Naive thymus-derived CD4-positive, alpha-beta T cell (primary cell): Measurements from ENCODE around the gene CCL13. TPM values are rescaled to one million over a fixed set of nuclear protein-coding genes. Genes with fewer than 3 reads are reported as not detected.
"Not testable (repeated sequence)": the region's sequence is repeated elsewhere in the genome, so short reads cannot be mapped to it uniquely, and the experiment has no call there.

Experiments used
- ATAC-seq: fragments of 150-1000 bp; cut with Tn5 transposase; 2 replicates; pipeline ENCODE4 v1.10.0; 2021; ENCODE audit warnings: mild to moderate bottlenecking, moderate library complexity
- CTCF ChIA-PET: fragments of 350-600 bp; sonication (Branson Sonifier 250); formaldehyde crosslinking; loops from one replicate; lab custom pipeline; 2021; ENCODE audit warnings: antibody characterized with exemption; lab: Charles Lee
- POLR2A ChIA-PET: fragments of 350-600 bp; sonication (Branson Sonifier 250); formaldehyde crosslinking; loops from one replicate; lab custom pipeline; 2021; ENCODE audit warnings: antibody characterized with exemption, inconsistent platforms; lab: Charles Lee
- DNase-seq, 9 donors: peaks; one replicate each; pipeline versions ENCODE4 v3.0.0 to v3.0.0-alpha.2; 2020 to 2022; ENCODE audit warnings: mixed read lengths in 1 of 9
- H3K27ac ChIP-seq: one replicate; pipeline ENCODE4 v1.7.0; 2013; ENCODE audit warnings: mild to moderate bottlenecking, low read depth, low read length, moderate library complexity
- H3K27me3 ChIP-seq, 2 donors: one replicate each; pipeline ENCODE4 v1.7.0; 2013; ENCODE audit warnings: low read length in 2 of 2, mild to moderate bottlenecking in 2 of 2, moderate library complexity in 2 of 2; ENCODE audit not compliant: control insufficient read depth in 2 of 2, insufficient read depth in 2 of 2
- H3K36me3 ChIP-seq, 3 experiments: 1 replicate in 2 of 3; 2 replicates in 1 of 3; pipeline ENCODE4 v1.7.0; 2013; ENCODE audit warnings: low read length in 3 of 3, mild to moderate bottlenecking in 3 of 3, moderate library complexity in 1 of 3; ENCODE audit not compliant: insufficient read depth in 3 of 3, control insufficient read depth in 2 of 3
- H3K4me1 ChIP-seq, 2 donors: one replicate each; pipeline ENCODE4 v1.7.0; 2013; ENCODE audit warnings: low read length in 2 of 2, mild to moderate bottlenecking in 2 of 2, moderate library complexity in 1 of 2; ENCODE audit not compliant: control insufficient read depth in 2 of 2, insufficient read depth in 2 of 2
- H3K4me3 ChIP-seq: 2 replicates; pipeline ENCODE4 v1.7.0; 2013; ENCODE audit warnings: mild to moderate bottlenecking, low read length
- H3K9me3 ChIP-seq, 3 experiments: 1 replicate in 2 of 3; 2 replicates in 1 of 3; pipeline ENCODE4 v1.7.0; 2013; ENCODE audit warnings: low read length in 3 of 3; ENCODE audit not compliant: control insufficient read depth in 2 of 3
- H3K27ac Mint-ChIP-seq, 9 donors: one replicate each; pipeline ENCODE4 v1.8.0; 2020 to 2022; ENCODE audit warnings: mixed read lengths in 9 of 9, mild to moderate bottlenecking in 8 of 9, moderate library complexity in 5 of 9, inconsistent platforms in 2 of 9
- H3K27me3 Mint-ChIP-seq, 5 donors: one replicate each; pipeline ENCODE4 v1.8.0; 2021 to 2022; ENCODE audit warnings: mixed read lengths in 5 of 5, mild to moderate bottlenecking in 1 of 5
- H3K36me3 Mint-ChIP-seq, 5 donors: one replicate each; pipeline ENCODE4 v1.8.0; 2020 to 2022; ENCODE audit warnings: mixed read lengths in 5 of 5, mild to moderate bottlenecking in 3 of 5, inconsistent platforms in 1 of 5
- H3K4me1 Mint-ChIP-seq, 7 donors: one replicate each; pipeline ENCODE4 v1.8.0; 2020 to 2022; ENCODE audit warnings: mixed read lengths in 7 of 7, mild to moderate bottlenecking in 3 of 7, inconsistent platforms in 1 of 7
- H3K4me3 Mint-ChIP-seq, 10 donors: one replicate each; pipeline ENCODE4 v1.8.0; 2020 to 2022; ENCODE audit warnings: mild to moderate bottlenecking in 10 of 10, mixed read lengths in 10 of 10, moderate library complexity in 6 of 10, inconsistent platforms in 2 of 10
- H3K9me3 Mint-ChIP-seq, 11 donors: one replicate each; pipeline ENCODE4 v1.8.0; 2020 to 2022; ENCODE audit warnings: mixed read lengths in 11 of 11, mild to moderate bottlenecking in 4 of 11, inconsistent platforms in 1 of 11, moderate library complexity in 1 of 11
- intact Hi-C, 2 donors: fragments of 100-400 bp; cut with micrococcal nuclease; formaldehyde crosslinking; loops; one replicate each; pipeline ENCODE4 v1.15.1; 2023
- polyA plus RNA-seq, 2 donors: library from polyadenylated mRNA; unstranded; fragments of 300-500 nt; fragmentation: Illumina TruSeq; gene quantifications; one replicate each; pipeline ENCODE4 v1.2.3, GENCODE V29; 2021
- total RNA-seq, 6 experiments: library from RNA in 5 of 6; stranded (reverse) in 5 of 6; gene quantifications; 1 replicate in 5 of 6; 2 replicates in 1 of 6; pipeline ENCODE4 v1.2.3 and lab custom pipeline; 2021 to 2026

CCL13 gene
- total and polyA plus RNA-seq, 7 experiments from 2014 or later = not detected

DNA sequence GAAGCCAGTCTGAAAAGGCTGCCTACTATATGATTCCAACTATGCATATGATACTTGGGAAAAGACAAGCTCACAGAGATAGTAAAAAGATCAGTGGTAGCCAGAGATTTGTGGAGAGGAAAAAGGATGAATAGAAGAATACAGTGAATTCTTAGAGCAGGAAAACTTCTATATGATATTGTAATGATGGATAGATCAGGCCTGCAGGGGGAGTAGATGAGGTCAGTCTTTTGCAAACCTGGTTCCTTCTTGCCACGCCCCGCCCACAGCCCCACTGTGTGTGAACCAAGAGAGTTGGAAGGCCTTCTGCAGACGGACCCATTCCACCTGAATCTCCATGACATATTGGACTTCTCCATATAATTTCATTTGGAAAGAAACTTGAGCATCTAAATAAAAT lies 37.8 kb upstream of the CCL13 start:
- intact Hi-C loops = no loop called here
- Histone ChIP-seq H3K27ac (no peak overlapping the region), H3K4me3 (no peak overlapping the region), H3K27me3 (no peaks in the 10 kb centered on the region), H3K9me3 (no peaks in the 10 kb centered on the region), H3K36me3 (no peaks in the 10 kb centered on the region), H3K4me1 (no peaks in the 10 kb centered on the region)
- Mint-ChIP-seq H3K36me3 (no peaks in the 10 kb centered on the region), H3K27me3 (peaks cover 8 to 31% (median 17%) of the 10 kb centered on the region in 5 donors), H3K4me1 (peaks cover 0 to 2% (median 0%) of the 10 kb centered on the region in 7 donors), H3K27ac (no peak overlapping the region), H3K4me3 (no peak overlapping the region), H3K9me3 (peaks cover 0 to 7% (median 0%) of the 10 kb centered on the region in 11 donors)
- CTCF ChIA-PET = no interaction called here
- ATAC-seq = no peak
- POLR2A ChIA-PET = no interaction called here
- DNase-seq = no peak

DNA sequence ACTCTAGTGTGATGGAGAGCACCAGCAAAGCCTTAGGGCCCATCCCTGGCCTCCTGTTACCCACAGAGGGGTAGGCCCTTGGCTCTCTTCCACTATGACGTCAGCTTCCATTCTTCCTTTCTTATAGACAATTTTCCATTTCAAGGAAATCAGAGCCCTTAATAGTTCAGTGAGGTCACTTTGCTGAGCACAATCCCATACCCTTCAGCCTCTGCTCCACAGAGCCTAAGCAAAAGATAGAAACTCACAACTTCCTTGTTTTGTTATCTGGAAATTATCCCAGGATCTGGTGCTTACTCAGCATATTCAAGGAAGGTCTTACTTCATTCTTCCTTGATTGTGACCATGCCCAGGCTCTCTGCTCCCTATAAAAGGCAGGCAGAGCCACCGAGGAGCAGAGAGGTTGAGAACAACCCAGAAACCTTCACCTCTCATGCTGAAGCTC lies 37.2 kb upstream of the CCL13 start, which contains the start of gene CCL8:
Gene CCL8 (plus strand): TSS at position 397 of the 445 bp plus-strand sequence. CDS start 67 bp downstream, outside the sequence.
- no peak within 1 kb of the TSS for H3K4me3 Mint-ChIP-seq
- no peak within 1 kb of the TSS for H3K27ac Mint-ChIP-seq
- ATAC-seq (no peak), DNase-seq (no peak)
- Histone ChIP-seq H3K4me1 (no peaks in the 10 kb centered on the region), H3K36me3 (no peaks in the 10 kb centered on the region), H3K27me3 (no peaks in the 10 kb centered on the region), H3K9me3 (no peaks in the 10 kb centered on the region), H3K27ac (no peak within 1 kb of the TSS), H3K4me3 (no peak within 1 kb of the TSS)
- peaks cover 8 to 37% (median 16%) of the 10 kb centered on the region in 5 donors for H3K27me3 Mint-ChIP-seq
- H3K9me3 Mint-ChIP-seq = peaks cover 0 to 12% (median 3%) of the 10 kb centered on the region in 11 donors
- H3K4me1 Mint-ChIP-seq = peaks cover 0 to 2% (median 0%) of the 10 kb centered on the region in 7 donors
- intact Hi-C loops = no loop called here
- no peaks in the 10 kb centered on the region for H3K36me3 Mint-ChIP-seq
- ChIA-PET POLR2A (no interaction called here), CTCF (no interaction called here)

DNA sequence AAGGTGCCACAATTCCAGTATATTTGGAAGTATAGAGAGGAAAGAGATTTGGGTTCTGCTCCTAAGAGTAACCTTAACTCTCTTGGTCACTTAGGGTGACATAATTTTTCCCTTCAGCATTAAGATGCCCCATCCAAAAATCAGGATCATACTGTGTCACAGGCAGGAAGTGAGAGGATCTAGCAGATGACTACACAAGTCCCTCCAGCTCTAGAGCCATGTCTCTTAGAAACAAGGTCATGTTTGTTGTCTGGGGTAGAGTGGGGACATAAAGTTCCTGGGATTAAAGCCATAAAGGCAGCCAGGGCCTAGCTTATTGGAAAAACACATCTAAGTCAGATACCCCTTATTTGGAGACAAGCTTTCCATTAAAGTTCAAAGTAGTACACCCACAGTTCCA lies 34.3 kb upstream of the CCL13 start:
- no peaks in the 10 kb centered on the region for H3K4me1 ChIP-seq
- ChIA-PET POLR2A (no interaction called here), CTCF (no interaction called here)
- no peak overlapping the region for H3K4me3 Mint-ChIP-seq
- no peak overlapping the region for H3K27ac ChIP-seq
- no peak for DNase-seq
- H3K27me3 ChIP-seq = no peaks in the 10 kb centered on the region
- no peaks in the 10 kb centered on the region for H3K4me1 Mint-ChIP-seq
- H3K27me3 Mint-ChIP-seq = peaks cover 9 to 35% (median 14%) of the 10 kb centered on the region in 5 donors
- H3K4me3 ChIP-seq = no peak overlapping the region
- no peak overlapping the region for H3K27ac Mint-ChIP-seq
- no peak for ATAC-seq
- H3K36me3 Mint-ChIP-seq = peaks cover 0 to 7% (median 0%) of the 10 kb centered on the region in 5 donors
- peaks cover 0 to 3% (median 0%) of the 10 kb centered on the region in 3 experiments for H3K9me3 ChIP-seq
- peaks cover 0 to 28% (median 14%) of the 10 kb centered on the region in 11 donors for H3K9me3 Mint-ChIP-seq
- H3K36me3 ChIP-seq = no peaks in the 10 kb centered on the region
- intact Hi-C loops = no loop called here

DNA sequence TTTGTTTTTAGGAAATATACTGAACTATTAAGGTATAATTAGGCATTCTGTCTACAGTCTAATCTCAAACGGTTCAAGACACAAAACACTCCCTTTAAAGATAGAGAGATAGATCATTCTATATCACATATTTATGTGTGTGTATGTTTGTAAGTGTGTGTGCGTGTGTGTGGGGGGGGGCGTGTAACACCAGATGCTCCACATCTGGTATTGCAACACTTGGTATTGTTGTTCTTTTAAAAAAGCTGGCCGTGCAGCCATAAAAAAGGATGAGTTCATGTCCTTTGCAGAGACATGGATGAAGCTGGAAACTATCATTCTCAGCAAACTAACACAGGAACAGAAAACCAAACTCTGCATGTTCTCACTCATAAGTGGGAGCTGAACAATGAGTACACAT lies 28.7 kb upstream of the CCL13 start:
- intact Hi-C loops, H3K4me1 Mint-ChIP-seq, ATAC-seq, POLR2A ChIA-PET, H3K9me3 ChIP-seq, H3K27ac Mint-ChIP-seq, H3K36me3 ChIP-seq, H3K4me3 ChIP-seq, H3K36me3 Mint-ChIP-seq, H3K27me3 ChIP-seq, H3K27ac ChIP-seq, H3K4me1 ChIP-seq, H3K4me3 Mint-ChIP-seq, DNase-seq: not testable (repeated sequence)
- CTCF ChIA-PET = interaction anchor here (0.6 kb wide), 1 partner anchor 33 kb away, joined by 3 read pairs; no protein-coding TSS in a partner anchor
- Mint-ChIP-seq H3K27me3 (peaks cover 18 to 64% (median 27%) of the 10 kb centered on the region in 5 donors), H3K9me3 (peaks cover 0 to 28% (median 12%) of the 10 kb centered on the region in 11 donors)

DNA sequence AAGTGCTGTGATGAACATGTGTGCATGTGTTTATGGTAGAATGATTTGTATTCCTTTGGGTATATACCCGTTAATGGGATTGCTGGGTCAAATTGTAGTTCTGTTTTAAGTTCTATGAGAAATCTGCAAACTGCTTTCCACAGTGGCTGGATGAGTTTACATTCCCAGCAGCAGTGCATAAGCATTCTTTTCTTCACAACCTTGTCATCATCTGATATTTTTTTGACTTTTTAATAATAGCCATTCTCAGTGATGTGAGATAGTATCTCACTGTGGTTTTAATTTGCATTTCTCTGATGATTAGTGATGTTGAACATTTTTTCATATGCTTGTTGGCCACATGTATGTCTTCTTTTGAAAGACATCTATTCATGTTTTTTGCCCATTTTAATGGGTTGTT lies 18.6 kb upstream of the CCL13 start:
- Histone ChIP-seq H3K4me3 (no peak overlapping the region), H3K9me3 (no peaks in the 10 kb centered on the region), H3K27ac (no peak overlapping the region), H3K4me1 (no peaks in the 10 kb centered on the region), H3K27me3 (no peaks in the 10 kb centered on the region), H3K36me3 (no peaks in the 10 kb centered on the region)
- no peak overlapping the region for H3K4me3 Mint-ChIP-seq
- H3K36me3 Mint-ChIP-seq = peaks cover 0 to 8% (median 0%) of the 10 kb centered on the region in 5 donors
- H3K4me1 Mint-ChIP-seq = peaks cover 0 to 1% (median 0%) of the 10 kb centered on the region in 7 donors
- H3K27me3 Mint-ChIP-seq = peaks cover 36 to 70% (median 48%) of the 10 kb centered on the region in 5 donors
- no peak for ATAC-seq
- intact Hi-C loops = no loop called here
- H3K27ac Mint-ChIP-seq = no peak overlapping the region
- CTCF ChIA-PET = no interaction called here
- peaks cover 0 to 13% (median 5%) of the 10 kb centered on the region in 11 donors for H3K9me3 Mint-ChIP-seq
- no peak for DNase-seq
- POLR2A ChIA-PET = no interaction called here

DNA sequence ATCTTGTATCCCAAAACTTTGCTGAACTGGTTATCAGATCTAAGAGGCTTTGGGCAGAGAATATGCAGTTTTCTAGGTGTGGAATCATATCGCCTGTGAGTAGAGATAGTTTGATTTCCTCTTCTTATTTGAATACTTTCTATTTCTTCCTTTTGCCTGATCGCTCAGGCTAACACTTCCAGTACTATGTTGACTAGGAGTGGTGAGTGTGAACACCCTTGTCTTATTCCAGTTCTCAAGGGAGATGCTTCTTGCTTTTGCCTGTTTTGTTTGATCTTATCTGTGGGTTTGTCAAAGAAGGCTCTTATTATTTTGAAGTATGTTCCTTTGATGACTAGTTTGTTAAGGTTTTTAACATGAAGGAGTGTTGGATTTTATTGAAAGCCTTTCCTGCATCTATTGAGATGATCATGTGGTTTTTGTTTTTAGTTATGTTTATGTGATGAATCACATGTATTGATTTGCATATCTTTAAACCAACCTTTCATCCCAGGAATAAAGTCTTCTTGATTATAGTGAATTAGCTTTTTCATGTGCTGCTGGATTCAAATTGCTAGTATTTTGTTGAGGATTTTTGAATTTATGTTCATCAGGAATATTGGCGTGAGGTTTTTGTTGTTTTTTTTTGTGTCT lies 17.0 kb upstream of the CCL13 start:
- ATAC-seq (no peak), DNase-seq (no peak)
- intact Hi-C loops = no loop called here
- Histone ChIP-seq H3K4me3 (no peak overlapping the region), H3K9me3 (no peaks in the 10 kb centered on the region), H3K27me3 (no peaks in the 10 kb centered on the region), H3K36me3 (no peaks in the 10 kb centered on the region), H3K27ac (no peak overlapping the region), H3K4me1 (no peaks in the 10 kb centered on the region)
- Mint-ChIP-seq H3K4me3 (no peak overlapping the region), H3K27ac (no peak overlapping the region), H3K27me3 (peaks cover 51 to 79% (median 62%) of the 10 kb centered on the region in 5 donors), H3K36me3 (peaks cover 0 to 8% (median 0%) of the 10 kb centered on the region in 5 donors), H3K4me1 (no peaks in the 10 kb centered on the region), H3K9me3 (peaks cover 0 to 13% (median 5%) of the 10 kb centered on the region in 11 donors)
- ChIA-PET CTCF (no interaction called here), POLR2A (no interaction called here)

DNA sequence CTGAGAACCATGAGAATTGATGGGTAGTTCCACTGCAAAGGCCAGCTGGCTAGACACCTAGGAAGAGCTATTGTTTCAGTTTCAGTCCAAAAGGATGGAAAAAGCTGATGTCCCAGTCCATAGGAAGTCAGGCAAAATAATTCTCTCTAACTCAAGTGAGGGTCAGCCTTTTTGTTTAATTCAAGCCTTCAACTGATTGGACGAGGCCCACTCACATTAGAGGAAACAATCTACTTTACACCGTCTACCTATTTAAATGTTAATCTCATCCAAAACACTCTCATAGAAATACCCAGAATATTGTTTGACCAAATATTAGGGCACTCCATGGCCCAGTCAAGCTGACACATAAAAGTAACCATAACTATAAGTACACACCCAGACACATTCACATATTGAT lies 14.4 kb upstream of the CCL13 start:
- Histone ChIP-seq H3K27me3 (no peaks in the 10 kb centered on the region), H3K4me1 (no peaks in the 10 kb centered on the region), H3K36me3 (no peaks in the 10 kb centered on the region), H3K27ac (no peak overlapping the region), H3K9me3 (no peaks in the 10 kb centered on the region), H3K4me3 (no peak overlapping the region)
- intact Hi-C loops = no loop called here
- POLR2A ChIA-PET = no interaction called here
- Mint-ChIP-seq H3K4me1 (no peaks in the 10 kb centered on the region), H3K27ac (no peak overlapping the region), H3K36me3 (peaks cover 0 to 5% (median 0%) of the 10 kb centered on the region in 5 donors), H3K4me3 (no peak overlapping the region), H3K27me3 (peaks cover 50 to 64% (median 62%) of the 10 kb centered on the region in 5 donors), H3K9me3 (peaks cover 0 to 8% (median 0%) of the 10 kb centered on the region in 11 donors)
- ATAC-seq (no peak), DNase-seq (no peak)
- CTCF ChIA-PET = no interaction called here
